Endothelial cell (in vitro differentiated cells): Measurements from ENCODE around the gene H6PD. TPM values are rescaled to one million over a fixed set of nuclear protein-coding genes. Genes with fewer than 3 reads are reported as not detected.

Experiments
- DNase-seq: peaks from one replicate; pipeline ENCODE4 v3.0.0; 2021; ENCODE audit warnings: low spot score
- H3K27ac Mint-ChIP-seq: one replicate; pipeline ENCODE4 v1.8.0; 2021; ENCODE audit warnings: mixed read lengths, inconsistent platforms; ENCODE audit not compliant: unreplicated experiment
- H3K27me3 Mint-ChIP-seq: one replicate; pipeline ENCODE4 v1.8.0; 2021; ENCODE audit warnings: mild to moderate bottlenecking, moderate library complexity, mixed read lengths, inconsistent platforms; ENCODE audit not compliant: unreplicated experiment
- H3K36me3 Mint-ChIP-seq: one replicate; pipeline ENCODE4 v1.8.0; 2021; ENCODE audit warnings: mild to moderate bottlenecking, low read depth, mixed read lengths, inconsistent platforms; ENCODE audit not compliant: unreplicated experiment
- H3K4me1 Mint-ChIP-seq: one replicate; pipeline ENCODE4 v1.8.0; 2021; ENCODE audit warnings: mild to moderate bottlenecking, mixed read lengths, inconsistent platforms; ENCODE audit not compliant: unreplicated experiment
- H3K4me3 Mint-ChIP-seq: one replicate; pipeline ENCODE4 v1.8.0; 2021; ENCODE audit warnings: mild to moderate bottlenecking, mixed read lengths, inconsistent platforms; ENCODE audit not compliant: unreplicated experiment
- H3K9me3 Mint-ChIP-seq: one replicate; pipeline ENCODE4 v1.8.0; 2021; ENCODE audit warnings: mixed read lengths, inconsistent platforms; ENCODE audit not compliant: unreplicated experiment
- total RNA-seq: library from RNA; stranded (reverse); fragmentation: NEBNext Ultra II Directional; extraction: Animal tissue kit (Norgen Biotek cat#: 25700); gene quantifications from one replicate; pipeline ENCODE4 v1.2.1, GENCODE V29; 2021; ENCODE audit not compliant: unreplicated experiment
- TF ChIP-seq, protein P1 (sequence below): fragments of 200-600 bp; sonication (generic); IDR thresholded peaks from one replicate; pipeline ENCODE4 v1.5.0; 2021; ENCODE audit warnings: antibody characterized with exemption; ENCODE audit not compliant: unreplicated experiment

The H6PD gene
- total RNA-seq, 1 donor from 2014 or later: 18.6 TPM

- no peak overlapping the region for H3K4me3 Mint-ChIP-seq
- H3K36me3 Mint-ChIP-seq: peaks cover 6% of the 10 kb centered on the region
- peaks cover 11% of the 10 kb centered on the region for H3K4me1 Mint-ChIP-seq
- DNase-seq: no peak
- TF ChIP-seq, protein P1, sequence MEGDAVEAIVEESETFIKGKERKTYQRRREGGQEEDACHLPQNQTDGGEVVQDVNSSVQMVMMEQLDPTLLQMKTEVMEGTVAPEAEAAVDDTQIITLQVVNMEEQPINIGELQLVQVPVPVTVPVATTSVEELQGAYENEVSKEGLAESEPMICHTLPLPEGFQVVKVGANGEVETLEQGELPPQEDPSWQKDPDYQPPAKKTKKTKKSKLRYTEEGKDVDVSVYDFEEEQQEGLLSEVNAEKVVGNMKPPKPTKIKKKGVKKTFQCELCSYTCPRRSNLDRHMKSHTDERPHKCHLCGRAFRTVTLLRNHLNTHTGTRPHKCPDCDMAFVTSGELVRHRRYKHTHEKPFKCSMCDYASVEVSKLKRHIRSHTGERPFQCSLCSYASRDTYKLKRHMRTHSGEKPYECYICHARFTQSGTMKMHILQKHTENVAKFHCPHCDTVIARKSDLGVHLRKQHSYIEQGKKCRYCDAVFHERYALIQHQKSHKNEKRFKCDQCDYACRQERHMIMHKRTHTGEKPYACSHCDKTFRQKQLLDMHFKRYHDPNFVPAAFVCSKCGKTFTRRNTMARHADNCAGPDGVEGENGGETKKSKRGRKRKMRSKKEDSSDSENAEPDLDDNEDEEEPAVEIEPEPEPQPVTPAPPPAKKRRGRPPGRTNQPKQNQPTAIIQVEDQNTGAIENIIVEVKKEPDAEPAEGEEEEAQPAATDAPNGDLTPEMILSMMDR: no peak
- no peaks in the 10 kb centered on the region for H3K9me3 Mint-ChIP-seq
- peaks cover 7% of the 10 kb centered on the region for H3K27me3 Mint-ChIP-seq
- H3K27ac Mint-ChIP-seq: no peak overlapping the region
These were observed 72.7 kb downstream of the H6PD start for GRCh38 chr1:9307303-9307702.

DNA sequence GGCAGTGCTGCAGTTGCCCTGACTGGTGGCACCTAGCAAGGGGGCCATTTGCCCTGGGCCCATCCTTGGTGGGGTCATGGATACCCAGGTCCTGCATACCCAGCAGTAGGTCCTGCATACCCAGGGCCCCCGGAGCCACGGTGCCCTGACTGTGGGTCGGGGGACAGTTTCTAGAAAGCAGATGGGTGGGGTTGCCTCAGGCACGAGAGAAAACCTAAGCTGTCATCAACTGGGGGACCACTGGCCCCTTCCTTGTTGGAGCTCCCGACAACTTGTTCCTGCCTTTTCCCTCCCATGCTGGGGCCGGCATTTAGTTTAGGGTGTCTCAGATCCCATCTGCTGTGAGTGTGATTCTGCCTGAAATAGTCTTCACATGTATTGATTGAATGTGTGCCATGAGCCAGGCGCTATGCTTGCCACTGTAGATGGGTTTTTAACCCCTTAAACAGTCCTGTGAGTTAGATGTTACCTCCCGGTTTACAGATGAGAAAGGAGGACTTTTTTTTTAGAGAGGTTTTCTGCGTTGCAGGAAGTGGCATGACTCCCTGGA, 73.7 kb downstream of the H6PD start:
- no peak for DNase-seq
- Mint-ChIP-seq H3K36me3 (peaks cover 6% of the 10 kb centered on the region), H3K4me3 (no peak overlapping the region), H3K27ac (no peak overlapping the region), H3K4me1 (peaks cover 5% of the 10 kb centered on the region), H3K9me3 (no peaks in the 10 kb centered on the region), H3K27me3 (peaks cover 7% of the 10 kb centered on the region)
- TF ChIP-seq, protein P1: no peak

GRCh38 chr1:9309080-9309479, 74.5 kb downstream of the H6PD start:
- Mint-ChIP-seq H3K27ac (no peak overlapping the region), H3K27me3 (peaks cover 9% of the 10 kb centered on the region), H3K9me3 (no peaks in the 10 kb centered on the region), H3K4me3 (no peak overlapping the region), H3K36me3 (peaks cover 6% of the 10 kb centered on the region), H3K4me1 (peaks cover 5% of the 10 kb centered on the region)
- TF ChIP-seq, protein P1: no peak
- no peak for DNase-seq

- TF ChIP-seq, protein P1: no peak
- Mint-ChIP-seq H3K27me3 (peaks cover 8% of the 10 kb centered on the region), H3K36me3 (peaks cover 2% of the 10 kb centered on the region), H3K27ac (no peak overlapping the region), H3K4me1 (peaks cover 5% of the 10 kb centered on the region), H3K9me3 (no peaks in the 10 kb centered on the region), H3K4me3 (no peak overlapping the region)
- DNase-seq: no peak
These were observed 75.4 kb downstream of the H6PD start for GRCh38 chr1:9309991-9310390.

DNA sequence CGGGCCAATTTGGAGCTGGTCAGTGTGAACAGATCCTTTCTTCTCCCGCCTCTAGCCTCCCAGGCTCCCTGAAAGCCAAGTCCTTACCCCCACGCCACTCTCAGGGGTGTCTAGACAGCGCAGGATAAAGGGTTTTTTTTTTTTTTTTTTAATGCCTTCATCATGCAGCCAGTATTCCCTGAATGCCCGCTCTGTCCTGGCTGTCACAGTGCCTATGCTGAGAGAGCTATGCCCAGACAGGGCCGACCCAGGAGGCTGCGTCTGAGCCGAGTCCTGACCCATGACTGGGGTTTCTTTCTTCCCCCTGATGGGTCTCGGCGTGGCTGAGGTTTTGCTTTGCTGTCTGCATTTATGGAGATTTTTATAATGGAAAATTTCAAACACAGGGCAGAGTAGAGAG, 76.5 kb downstream of the H6PD start:
- peaks cover 2% of the 10 kb centered on the region for H3K4me1 Mint-ChIP-seq
- TF ChIP-seq, protein P1: no peak
- peaks cover 8% of the 10 kb centered on the region for H3K27me3 Mint-ChIP-seq
- no peaks in the 10 kb centered on the region for H3K36me3 Mint-ChIP-seq
- no peak overlapping the region for H3K4me3 Mint-ChIP-seq
- H3K27ac Mint-ChIP-seq: no peak overlapping the region
- DNase-seq: no peak
- H3K9me3 Mint-ChIP-seq: no peaks in the 10 kb centered on the region
